SK-N-MC (cell line): Measurements from ENCODE around the gene FBXL17.

Source experiments
- EZH2 ChIP-seq: fragments of 200-600 bp; sonication (generic); IDR thresholded peaks from one replicate; pipeline ENCODE4 v1.6.1; 2017; ENCODE audit warnings: antibody characterized with exemption
- FOXP2 ChIP-seq: optimal IDR thresholded peaks from 2 replicates; pipeline ENCODE3; 2011; ENCODE audit warnings: mild to moderate bottlenecking, moderate library complexity; ENCODE audit not compliant: insufficient read depth; ENCODE audit errors: extremely low read length, control extremely low read depth
- POLR2AphosphoS5 ChIP-seq: IDR thresholded peaks from 2 replicates; pipeline ENCODE4 v1.6.1; 2012; ENCODE audit warnings: mild to moderate bottlenecking, low read depth, low read length, borderline replicate concordance

- TF ChIP-seq POLR2AphosphoS5 (no peak), EZH2 (no peak), FOXP2 (no peak)
Observed at GRCh38 chr5:108371263-108371662, 10.6 kb downstream of the FBXL17 start.
